IMR-90 (cell line): ENCODE measurements around the gene POU2AF1. TPM values are rescaled to one million over a fixed set of nuclear protein-coding genes. Genes with fewer than 3 reads are reported as not detected.

Source experiments
- ATAC-seq: fragments of 200-7000 bp; cut with Tn5 transposase; 2 replicates; pipeline ENCODE4 v1.9.1; 2020; ENCODE audit warnings: low read depth, mild to moderate bottlenecking, moderate library complexity
- BruUV-seq: library from RNA; stranded (reverse); fragments of 400-500 nt; replicated peaks from 2 replicates; lab custom pipeline; 2021; lab: Mats Ljungman, UMichigan
- CTCF ChIA-PET: fragments of 300-600 bp; formaldehyde crosslinking; extraction: SDS; loops from one replicate; lab custom pipeline; 2021; ENCODE audit warnings: antibody characterized with exemption; lab: Yijun Ruan, JAX
- POLR2A ChIA-PET: fragments of 300-600 bp; sonication (Branson Sonifier 250); formaldehyde crosslinking; loops from one replicate; lab custom pipeline; 2022; ENCODE audit warnings: antibody characterized with exemption; ENCODE audit not compliant: unreplicated experiment; lab: Charles Lee
- DNase-seq: peaks from one replicate; pipeline ENCODE4 v3.0.0; 2013
- H2AFZ ChIP-seq: replicated peaks from 2 replicates; pipeline ENCODE3; 2013; ENCODE audit warnings: low read length, mild to moderate bottlenecking; ENCODE audit not compliant: poor library complexity
- H2AK5ac ChIP-seq: 2 replicates; pipeline ENCODE4 v1.6.1; 2013; ENCODE audit warnings: low read depth, low read length, inconsistent platforms
- H2AK9ac ChIP-seq: replicated peaks from 2 replicates; pipeline ENCODE3; 2013; ENCODE audit warnings: mild to moderate bottlenecking, low read depth, low read length, moderate library complexity; ENCODE audit not compliant: poor library complexity
- H2BK120ac ChIP-seq: 2 replicates; pipeline ENCODE4 v1.6.1; 2013; ENCODE audit warnings: low read depth, low read length, inconsistent platforms
- H2BK15ac ChIP-seq: 3 replicates; pipeline ENCODE4 v1.6.1; 2013; ENCODE audit warnings: low read depth, low read length, inconsistent platforms
- H2BK20ac ChIP-seq: 2 replicates; pipeline ENCODE4 v1.6.1; 2013; ENCODE audit warnings: low read depth, mild to moderate bottlenecking, inconsistent platforms, low read length, moderate library complexity
- H2BK5ac ChIP-seq: 2 replicates; pipeline ENCODE4 v1.6.1; 2013; ENCODE audit warnings: mild to moderate bottlenecking, low read depth, low read length, inconsistent platforms; ENCODE audit not compliant: poor library complexity, severe bottlenecking
- H3K14ac ChIP-seq: replicated peaks from 2 replicates; pipeline ENCODE4 v1.6.1; 2013; ENCODE audit warnings: low read depth, low read length, inconsistent platforms
- H3K18ac ChIP-seq: 2 replicates; pipeline ENCODE4 v1.6.1; 2013; ENCODE audit warnings: low read depth, low read length, control low read depth
- H3K23ac ChIP-seq: 2 replicates; pipeline ENCODE4 v1.6.1; 2013; ENCODE audit warnings: low read depth, low read length, inconsistent platforms
- H3K27ac ChIP-seq: 2 replicates; pipeline ENCODE4 v1.5.1; 2013; ENCODE audit warnings: mild to moderate bottlenecking, control low read depth, low read length; ENCODE audit not compliant: insufficient read depth
- H3K27me3 ChIP-seq: 2 replicates; pipeline ENCODE4 v1.6.1; 2013; ENCODE audit warnings: low read length; ENCODE audit not compliant: control insufficient read depth, insufficient read depth
- H3K36me3 ChIP-seq: 2 replicates; pipeline ENCODE4 v1.6.1; 2013; ENCODE audit warnings: low read length, mixed read lengths; ENCODE audit not compliant: control insufficient read depth, insufficient read depth
- H3K4ac ChIP-seq: 2 replicates; pipeline ENCODE4 v1.6.1; 2013; ENCODE audit warnings: low read depth, low read length, inconsistent platforms
- H3K4me1 ChIP-seq: 2 replicates; pipeline ENCODE4 v1.6.1; 2013; ENCODE audit warnings: low read length, mixed read lengths; ENCODE audit not compliant: control insufficient read depth, insufficient read depth
- H3K4me2 ChIP-seq: 2 replicates; pipeline ENCODE4 v1.6.1; 2013; ENCODE audit warnings: low read depth, mild to moderate bottlenecking, control low read depth, low read length, moderate library complexity
- H3K4me3 ChIP-seq: 2 replicates; pipeline ENCODE4 v1.5.1; 2013; ENCODE audit warnings: low read depth, mild to moderate bottlenecking, control low read depth, low read length, moderate library complexity; ENCODE audit not compliant: insufficient read depth
- H3K56ac ChIP-seq: 2 replicates; pipeline ENCODE4 v1.6.1; 2013; ENCODE audit warnings: low read length, inconsistent platforms; ENCODE audit not compliant: insufficient read depth; ENCODE audit errors: extremely low read depth
- H3K79me1 ChIP-seq, 2 experiments: 2 replicates each; pipeline ENCODE4 v1.6.1; 2013; ENCODE audit warnings: low read length in 2 of 2, inconsistent platforms in 1 of 2, low read depth in 1 of 2
- H3K9ac ChIP-seq: 2 replicates; pipeline ENCODE4 v1.6.1; 2013; ENCODE audit warnings: low read depth, low read length, control low read depth
- H3K9me1 ChIP-seq: 2 replicates; pipeline ENCODE4 v1.6.1; 2013; ENCODE audit warnings: low read length, inconsistent platforms; ENCODE audit not compliant: insufficient read depth
- H3K9me3 ChIP-seq: 2 replicates; pipeline ENCODE4 v1.6.1; 2013; ENCODE audit warnings: low read length; ENCODE audit not compliant: control insufficient read depth, insufficient read depth
- H4K20me1 ChIP-seq: 2 replicates; pipeline ENCODE4 v1.6.1; 2013; ENCODE audit warnings: low read length, inconsistent platforms; ENCODE audit not compliant: insufficient read depth
- H4K5ac ChIP-seq: 2 replicates; pipeline ENCODE4 v1.6.1; 2013; ENCODE audit warnings: mild to moderate bottlenecking, low read depth, low read length, control low read depth
- H4K8ac ChIP-seq, 2 experiments: 2 replicates each; pipeline ENCODE4 v1.6.1; 2013; ENCODE audit warnings: low read depth in 2 of 2, low read length in 2 of 2, control low read depth in 1 of 2, inconsistent platforms in 1 of 2
- H4K91ac ChIP-seq: 2 replicates; pipeline ENCODE4 v1.6.1; 2013; ENCODE audit warnings: low read depth, low read length, inconsistent platforms; ENCODE audit not compliant: insufficient read depth
- CTCF ChIP-seq: conservative IDR thresholded peaks from 2 replicates; pipeline ENCODE4 v1.5.1; 2012; ENCODE audit warnings: mild to moderate bottlenecking, low read depth, low read length, improper control_type of control experiment
- MAFK ChIP-seq: IDR thresholded peaks from 2 replicates; pipeline ENCODE4 v1.6.1; 2012; ENCODE audit warnings: low read depth, low read length, improper control_type of control experiment
- MAZ ChIP-seq: IDR thresholded peaks from 2 replicates; pipeline ENCODE4 v1.6.1; 2012; ENCODE audit warnings: low read depth, mild to moderate bottlenecking, low read length, improper control_type of control experiment, moderate library complexity, borderline replicate concordance
- NFE2L2 ChIP-seq: fragments of 150-350 bp; IDR thresholded peaks from 2 replicates; pipeline ENCODE4 v1.6.1; 2016; ENCODE audit warnings: low read depth, mild to moderate bottlenecking, low read length
- POLR2A ChIP-seq: IDR thresholded peaks from 2 replicates; pipeline ENCODE4 v1.6.1; 2012; ENCODE audit warnings: mild to moderate bottlenecking, low read depth, low read length
- RAD21 ChIP-seq: IDR thresholded peaks from 2 replicates; pipeline ENCODE4 v1.6.1; 2012; ENCODE audit warnings: low read length, improper control_type of control experiment
- SMC3 ChIP-seq: fragments of 150-350 bp; IDR thresholded peaks from 2 replicates; pipeline ENCODE4 v1.6.1; 2016; ENCODE audit warnings: low read depth, mild to moderate bottlenecking, antibody characterized with exemption, low read length, moderate library complexity
- WGBS, 2 experiments: methylation state at CpG; one replicate each; pipeline versions ENCODE4 v1.1.5 to v1.1.7; 2013; ENCODE audit warnings: missing lambda C conversion rate in 2 of 2; ENCODE audit not compliant: insufficient read length in 1 of 2; ENCODE audit errors: extremely low coverage in 2 of 2; 5-methylcytosine and 5-hydroxymethylcytosine counted together
- dilution Hi-C: fragments of 300-500 bp; cut with HindIII; formaldehyde crosslinking; loops from one replicate; pipeline ENCODE4 v1.14.3; 2018; ENCODE audit warnings: low sequenced_read_pairs; ENCODE audit not compliant: unreplicated experiment
- in situ Hi-C: fragments of 300-500 bp; cut with MboI; formaldehyde crosslinking; loops from 3 replicates; pipeline ENCODE4 v1.14.3; 2019; ENCODE audit warnings: low sequenced_read_pairs, inconsistent platforms, mixed read lengths
- intact Hi-C: fragments of 100-400 bp; cut with micrococcal nuclease; formaldehyde crosslinking; loops from 2 replicates; pipeline ENCODE4 v1.10.0; 2022
- polyA plus RNA-seq, 3 experiments: library from polyadenylated mRNA; depleted of rRNA; stranded (reverse); fragments of >200 nt; gene quantifications; 2 replicates each; pipeline ENCODE4 v1.2.3, GENCODE V29; 2012; ENCODE audit warnings: low replicate concordance in 1 of 3
- total RNA-seq: library from RNA; depleted of rRNA; stranded (reverse); fragments of >200 nt; gene quantifications from 2 replicates; pipeline ENCODE4 v1.2.3, GENCODE V29; 2012

POU2AF1 gene
- total and polyA plus RNA-seq, 2 of the 4 experiments (the other 2 are of a cell fraction) = not detected

GRCh38 chr11:111422494-111423249, 43.6 kb upstream of the POU2AF1 start:
- Histone ChIP-seq H2BK15ac (no peak overlapping the region), H4K5ac (no peak overlapping the region), H3K9me1 (0 out of 2 replicates have a peak, but pooled peaks cover 4% of the 10 kb centered on the region), H3K9ac (no peak overlapping the region), H3K56ac (no peak overlapping the region), H2AK5ac (no peak overlapping the region), H3K4me3 (no peak overlapping the region), H2BK120ac (no peak overlapping the region), H2AK9ac (peak overlapping the region; percentile 22), H3K79me1 (no peaks in the 10 kb centered on the region), H4K20me1 (no peaks in the 10 kb centered on the region; the same call in 1 of the 2 replicates), H2AFZ (peak overlapping the region; percentile 24), H4K8ac (no peak overlapping the region), H2BK20ac (no peak overlapping the region), H3K4ac (no peak overlapping the region), H3K27ac (no peak overlapping the region), H4K91ac (no peak overlapping the region), H2BK5ac (no peak overlapping the region), H3K4me2 (no peak overlapping the region), H3K9me3 (no peaks in the 10 kb centered on the region), H3K36me3 (no peaks in the 10 kb centered on the region), H3K23ac (no peak overlapping the region), H3K18ac (no peak overlapping the region), H3K4me1 (peaks cover 2% of the 10 kb centered on the region; the same call in 1 of the 2 replicates), H3K14ac (no peak overlapping the region), H3K27me3 (peaks cover 16% of the 10 kb centered on the region)
- WGBS, 2 experiments = 40% methylated on average over 3 of the region's 12 CpGs; no CpG with 5 or more reads in 1 of the 2 experiments
- dilution Hi-C loops (no loop called here), in situ Hi-C loops (no loop called here), intact Hi-C loops (loop anchor here (1.0 kb wide), 1 partner anchor 139 kb away; no protein-coding TSS in a partner anchor)
- TF ChIP-seq SMC3 = peak; percentile 83
- TF ChIP-seq CTCF = peak; percentile 82
- TF ChIP-seq MAZ = peak; percentile 50; the same call in 1 of the 2 replicates
- TF ChIP-seq NFE2L2 = no peak; the same call in 1 of the 2 replicates
- TF ChIP-seq RAD21 = peak; percentile 82
- TF ChIP-seq MAFK = peak; percentile 78
- TF ChIP-seq POLR2A = no peak
- ChIA-PET CTCF (interaction anchor here (0.6 to 2.7 kb wide), 5 partner anchors 9 to 168 kb away, joined by 3 to 21 read pairs (median 3); no protein-coding TSS in a partner anchor), POLR2A (no interaction called here)
- no TSS peak for BruUV-seq
- ATAC-seq (peak; percentile 95), DNase-seq (peak; percentile 26)
